HepG2 (cell line): ENCODE measurements around the gene NXT1. TPM values are rescaled to one million over a fixed set of nuclear protein-coding genes. Genes with fewer than 3 reads are reported as not detected.

Experiments
- ATF2 ChIP-seq: sonication (generic); formaldehyde crosslinking; IDR thresholded peaks from 2 replicates; pipeline ENCODE4 v1.4.0; 2020; ENCODE audit warnings: missing genetic modification reagents
- CREM ChIP-seq, 2 experiments: sonication (generic) in 1 of 2; formaldehyde crosslinking in 1 of 2; IDR thresholded peaks; 2 replicates each; pipeline versions ENCODE4 v1.4.0 to v1.6.1; 2016 to 2020; ENCODE audit warnings: antibody characterized with exemption in 1 of 2, mild to moderate bottlenecking in 1 of 2, missing genetic modification reagents in 1 of 2
- HDAC6 ChIP-seq: fragments of 200-600 bp; sonication (generic); IDR thresholded peaks from 2 replicates; pipeline ENCODE4 v1.7.0; 2017; ENCODE audit warnings: mild to moderate bottlenecking, antibody characterized with exemption, low read length, low read depth
- LBX2 ChIP-seq: sonication (generic); formaldehyde crosslinking; IDR thresholded peaks from 2 replicates; pipeline ENCODE4 v1.5.0; 2020; ENCODE audit warnings: missing genetic modification reagents, mild to moderate bottlenecking, borderline replicate concordance
- MED8 ChIP-seq: sonication (generic); formaldehyde crosslinking; IDR thresholded peaks from 2 replicates; pipeline ENCODE4 v1.8.1; 2023; ENCODE audit warnings: mild to moderate bottlenecking, missing genetic modification reagents; ENCODE audit not compliant: insufficient replicate concordance
- NR2F6 ChIP-seq, 2 experiments: IDR thresholded peaks; 2 replicates each; pipeline ENCODE4 v1.6.1; 2016; ENCODE audit warnings: antibody characterized with exemption in 1 of 2, mild to moderate bottlenecking in 1 of 2
- PTBP1 ChIP-seq: fragments of 200-400 bp; formaldehyde crosslinking; IDR thresholded peaks from 2 replicates; pipeline ENCODE4 v1.6.1; 2018; ENCODE audit warnings: low read length, low read depth; ENCODE audit not compliant: poor library complexity, severe bottlenecking
- REXO4 ChIP-seq: sonication (generic); formaldehyde crosslinking; IDR thresholded peaks from 2 replicates; pipeline ENCODE4 v1.8.0; 2022; ENCODE audit warnings: missing genetic modification reagents, mild to moderate bottlenecking, borderline replicate concordance
- TAF15 ChIP-seq: fragments of 200-400 bp; formaldehyde crosslinking; IDR thresholded peaks from one replicate; pipeline ENCODE4 v1.6.1; 2018; ENCODE audit warnings: mild to moderate bottlenecking, low read depth, low read length; ENCODE audit not compliant: poor library complexity, severe bottlenecking
- TFDP2 ChIP-seq: sonication (generic); formaldehyde crosslinking; IDR thresholded peaks from 2 replicates; pipeline ENCODE4 v1.4.0; 2020; ENCODE audit warnings: missing genetic modification reagents
- ZBTB2 ChIP-seq: sonication (generic); formaldehyde crosslinking; IDR thresholded peaks from 2 replicates; pipeline ENCODE4 v1.8.0; 2022; ENCODE audit warnings: low read depth, missing genetic modification reagents
- ZBTB21 ChIP-seq: sonication (generic); formaldehyde crosslinking; IDR thresholded peaks from 2 replicates; pipeline ENCODE4 v1.4.0; 2020; ENCODE audit warnings: missing genetic modification reagents
- ZBTB43 ChIP-seq: sonication (generic); formaldehyde crosslinking; conservative IDR thresholded peaks from 2 replicates; pipeline ENCODE4 v1.4.0; 2020; ENCODE audit warnings: missing genetic modification reagents
- ZFAT ChIP-seq: sonication (generic); formaldehyde crosslinking; conservative IDR thresholded peaks from 2 replicates; pipeline ENCODE4 v1.8.1; 2023; ENCODE audit warnings: missing genetic modification reagents, inconsistent platforms
- ZFP1 ChIP-seq: IDR thresholded peaks from 2 replicates; pipeline ENCODE4 v1.6.1; 2016
- ZNF235 ChIP-seq: sonication (generic); formaldehyde crosslinking; IDR thresholded peaks from 2 replicates; pipeline ENCODE4 v1.8.1; 2023; ENCODE audit warnings: mild to moderate bottlenecking, missing genetic modification reagents, borderline replicate concordance
- ZNF24 ChIP-seq: fragments of 450-650 bp; IDR thresholded peaks from 2 replicates; pipeline ENCODE4 v1.6.1; 2017; ENCODE audit warnings: antibody characterized with exemption, mild to moderate bottlenecking
- ZNF276 ChIP-seq: sonication (generic); formaldehyde crosslinking; IDR thresholded peaks from 2 replicates; pipeline ENCODE4 v1.4.0; 2020; ENCODE audit warnings: mild to moderate bottlenecking, low read depth, missing genetic modification reagents
- ZNF672 ChIP-seq: sonication (generic); formaldehyde crosslinking; IDR thresholded peaks from 2 replicates; pipeline ENCODE4 v1.8.1; 2022; ENCODE audit warnings: missing genetic modification reagents
- ZNF749 ChIP-seq: sonication (generic); formaldehyde crosslinking; IDR thresholded peaks from 2 replicates; pipeline ENCODE4 v1.8.0; 2022; ENCODE audit warnings: mild to moderate bottlenecking, missing genetic modification reagents, moderate library complexity, borderline replicate concordance
- polyA plus RNA-seq, 8 experiments: library from polyadenylated mRNA; depleted of rRNA in 3 of 8; stranded (reverse) in 7 of 8; unstranded in 1 of 8; fragments of >200 nt; fragmentation: Illumina TruSeq in 4 of 8; extraction: Trizol in 4 of 8; gene quantifications; 2 replicates each; pipeline versions ENCODE4 v1.2.1 to v1.2.3, GENCODE V29; 2011 to 2016; ENCODE audit warnings: low read depth in 4 of 8, missing spikeins in 1 of 8, mixed read lengths in 1 of 8; ENCODE audit not compliant: insufficient read depth in 1 of 8
- total RNA-seq, 5 experiments: library from RNA; depleted of rRNA; stranded (reverse); fragments of >200 nt; fragmentation: Illumina TruSeq; extraction: Trizol; gene quantifications; 2 replicates each; pipeline ENCODE4 v1.2.3, GENCODE V29; 2016; ENCODE audit warnings: low read depth in 1 of 5

NXT1 gene
- total and polyA plus RNA-seq, 2 of the 13 experiments (the other 11 are each of a cell fraction or from before 2014, with no cell fraction given) = 35.6 to 65.9 TPM

- TF ChIP-seq ZNF276 (peak; percentile 89; the same call in 1 of the 2 replicates), ZNF24 (no peak), ZNF672 (CRISPR knock-in tag) (no peak), PTBP1 (no peak), ZBTB43 (CRISPR knock-in tag) (peak; percentile 11; the same call in 1 of the 2 replicates), ZFP1 (CRISPR knock-in tag) (peak; percentile 18; the same call in 1 of the 2 replicates), CREM (IDR thresholded peaks at IDR 0.05) (no peak; the same call in 1 of the 2 replicates), CREM (CRISPR knock-in tag; IDR thresholded peaks at IDR 0.05) (no peak), ZNF749 (CRISPR knock-in tag) (no peak), ZNF235 (CRISPR knock-in tag) (peak; percentile 85; the same call in 1 of the 2 replicates), LBX2 (CRISPR knock-in tag) (no peak; the same call in 1 of the 2 replicates), ATF2 (CRISPR knock-in tag) (no peak), NR2F6 (IDR thresholded peaks at IDR 0.05) (no peak), NR2F6 (CRISPR knock-in tag; IDR thresholded peaks at IDR 0.05) (peak; percentile 17; the same call in 1 of the 2 replicates), ZBTB2 (CRISPR knock-in tag) (peak; percentile 83; the same call in 1 of the 2 replicates), HDAC6 (no peak), MED8 (peak; percentile 19), ZFAT (no peak), TFDP2 (no peak), ZBTB21 (peak; percentile 14; the same call in 1 of the 2 replicates), REXO4 (no peak; the same call in 1 of the 2 replicates), TAF15 (no peak)
These were observed 580 bp downstream of the NXT1 start (continued) for GRCh38 chr20:23350904-23351838.
